GM03348 (cell line): ENCODE results near the gene FAM110D.

Source experiments
- DNase-seq: peaks from one replicate; pipeline ENCODE4 v3.0.0; 2012; ENCODE audit warnings: low spot score

FAM110D gene

DNA sequence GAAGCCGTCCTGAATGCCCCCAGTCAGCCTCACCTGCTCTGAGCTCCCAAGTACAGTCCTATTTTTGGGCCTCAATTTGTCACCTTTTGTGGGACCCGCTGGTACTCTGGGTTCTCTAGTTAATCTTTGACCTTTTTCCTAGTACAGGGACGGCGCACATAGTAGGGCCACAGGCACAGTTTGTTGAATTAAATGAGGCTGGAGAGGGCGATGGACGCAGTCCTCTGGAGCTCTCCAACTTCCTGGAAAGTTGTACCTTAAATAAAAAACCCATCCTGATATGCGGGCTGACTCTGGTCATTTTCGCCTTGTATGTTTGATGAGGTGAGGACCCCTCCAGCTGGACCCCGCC is 4.8 kb downstream of the FAM110D start:
- no peak for DNase-seq

DNA sequence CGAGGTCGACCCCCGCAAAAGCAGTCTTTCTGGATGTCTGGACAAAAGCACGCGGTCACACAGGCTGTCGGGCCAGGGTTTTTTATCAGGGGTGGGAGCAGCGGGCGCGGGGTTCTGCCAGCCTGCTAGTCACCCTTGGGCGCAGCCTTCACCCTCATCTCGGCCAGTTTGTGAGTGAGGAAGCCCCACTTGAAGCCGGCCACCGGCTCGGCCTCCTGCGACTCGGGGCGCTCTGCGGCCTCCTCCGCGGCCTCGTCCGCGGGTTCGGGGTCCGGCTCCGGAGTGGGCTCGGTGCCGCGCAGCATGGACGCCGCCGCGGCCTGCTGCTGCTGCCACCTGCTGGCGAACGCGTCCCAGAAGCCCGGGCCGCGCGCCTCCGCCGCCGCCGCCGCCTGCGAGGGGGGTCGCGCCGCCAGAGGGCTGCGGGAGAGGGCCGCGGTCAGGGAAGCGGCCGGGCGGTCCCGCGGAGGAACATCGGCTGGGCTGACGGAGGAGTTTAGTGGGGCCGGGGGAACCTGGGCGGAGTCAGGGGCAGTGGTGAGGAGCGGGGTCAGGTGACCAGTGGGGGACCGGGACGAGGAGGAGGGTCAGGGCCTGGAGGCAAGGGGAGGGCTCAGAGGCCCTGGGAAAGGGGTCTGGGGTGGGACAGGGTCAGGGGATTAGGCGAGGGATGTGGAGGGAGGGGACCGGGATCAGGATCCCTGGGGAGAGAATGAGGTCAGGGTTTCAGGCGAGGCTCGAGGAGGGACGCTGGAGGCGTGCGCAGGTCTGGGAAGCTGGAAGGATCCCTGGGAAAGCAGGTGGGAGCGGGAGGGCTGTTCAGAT is 5.4 kb downstream of the FAM110D start:
- DNase-seq, result peak; percentile 88

DNA sequence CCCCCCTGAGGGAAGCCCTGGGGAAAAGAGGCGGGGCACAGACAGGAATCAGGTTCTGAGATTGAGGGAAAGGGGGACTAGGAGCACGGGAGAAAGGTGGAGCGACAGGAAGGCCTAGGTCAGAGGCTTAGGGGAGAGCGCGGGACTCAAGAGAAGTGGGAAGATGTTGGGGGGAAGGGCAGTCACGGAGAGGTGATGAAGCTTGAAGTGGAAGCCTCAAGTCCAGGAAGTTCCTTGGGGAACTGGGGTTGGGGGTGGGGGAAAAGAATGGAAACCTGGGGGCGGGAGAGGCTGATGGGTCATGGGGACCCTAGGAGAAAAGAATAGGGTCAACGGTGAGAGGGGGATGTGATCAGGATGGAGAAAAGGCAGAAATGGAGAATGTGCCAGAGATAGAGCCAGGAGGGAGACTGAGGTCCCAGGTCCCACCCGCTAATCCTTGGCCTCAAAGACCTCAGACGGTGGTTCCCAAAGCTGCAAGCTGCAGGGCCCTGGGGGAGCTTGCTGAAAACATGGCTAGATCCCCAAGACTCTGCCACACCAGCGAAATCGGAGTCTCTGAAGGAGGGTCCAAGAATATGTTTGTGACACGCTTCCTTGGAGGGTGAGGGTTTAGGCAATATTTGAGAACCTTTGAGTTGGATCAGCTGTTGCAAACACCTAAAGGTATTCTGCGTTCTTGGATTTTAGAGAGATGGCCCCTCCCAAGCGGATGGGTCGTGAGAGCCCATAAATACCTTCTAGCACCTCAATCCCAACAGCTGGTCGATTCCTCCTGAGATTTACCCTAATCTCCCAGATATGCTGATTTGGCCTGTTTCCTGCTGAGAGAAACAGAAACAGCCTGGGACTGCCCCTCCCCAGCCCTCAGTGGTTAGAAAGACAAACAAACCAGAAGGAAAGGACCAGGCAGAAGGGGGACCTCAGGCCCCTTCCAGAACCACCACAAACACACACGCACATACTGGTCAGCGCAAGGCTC is 6.3 kb downstream of the FAM110D start:
- DNase-seq, result no peak

DNA sequence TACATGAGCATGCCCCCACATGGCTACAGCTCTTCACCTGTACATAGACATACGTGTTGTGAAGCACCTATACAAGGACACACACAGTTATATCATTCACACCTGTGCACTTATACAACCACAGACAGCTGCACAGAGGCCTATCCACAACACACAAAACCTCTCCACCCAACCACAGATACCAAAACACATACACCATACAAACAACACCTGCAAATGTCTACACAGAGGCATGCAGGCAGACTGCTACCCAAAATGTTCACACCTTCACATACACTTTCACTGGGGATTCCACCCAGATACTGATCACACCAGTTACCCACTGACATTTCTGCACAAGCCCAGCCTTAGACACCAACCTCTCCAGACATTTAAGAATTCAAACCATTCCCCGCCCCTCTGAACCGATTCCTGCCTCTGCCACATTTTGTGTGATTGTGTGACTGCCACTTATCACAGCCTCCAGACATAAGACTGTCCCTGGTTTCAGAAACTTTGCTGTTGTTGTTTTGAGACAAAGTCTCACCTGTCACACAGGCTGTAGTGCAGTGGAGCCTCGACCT is 7.9 kb downstream of the FAM110D start:
- no peak for DNase-seq

DNA sequence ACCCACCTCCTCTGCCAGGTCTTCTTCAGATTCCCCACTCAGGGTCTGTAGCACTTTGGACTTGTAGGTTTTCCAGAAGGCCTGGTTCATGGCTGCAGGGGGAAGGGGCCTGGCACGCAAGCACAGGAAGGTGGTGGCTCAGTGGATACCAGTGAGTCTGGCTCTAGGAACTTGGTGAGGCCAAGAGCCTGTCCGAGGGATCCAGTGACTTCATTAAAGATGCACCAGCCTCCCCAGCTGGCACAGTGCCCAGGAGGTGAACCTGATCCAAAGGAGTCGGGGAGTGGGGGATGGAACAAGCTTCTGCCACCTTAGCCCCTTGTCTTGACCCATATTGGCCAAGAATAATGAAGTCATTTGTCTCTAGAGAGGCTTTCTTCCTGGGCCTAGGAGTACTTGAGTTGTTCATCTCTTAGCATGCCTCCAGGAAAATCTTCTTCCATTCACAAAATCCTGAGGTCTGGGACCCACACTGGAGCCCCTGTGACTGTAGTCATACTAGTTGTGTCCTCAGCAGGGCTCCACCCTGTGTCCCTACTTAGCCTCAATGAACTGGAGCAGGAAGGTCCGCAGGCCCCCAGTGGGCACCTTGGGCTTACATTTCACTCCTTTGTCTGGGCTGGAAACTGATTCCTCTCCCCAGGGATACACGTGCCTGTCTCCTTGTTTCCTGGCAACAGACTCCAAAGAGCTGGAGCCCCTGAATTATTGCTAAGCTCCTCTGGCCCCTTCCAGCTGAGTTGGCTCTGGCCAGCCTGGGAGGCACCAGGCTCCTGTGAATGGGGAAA is 9.7 kb downstream of the FAM110D start, which contains the start of gene C1orf232:
C1orf232 (minus strand) TSS at position 554 of the 788 bp plus-strand sequence; CDS start at position 90, 464 bp downstream.
- no peak for DNase-seq

DNA sequence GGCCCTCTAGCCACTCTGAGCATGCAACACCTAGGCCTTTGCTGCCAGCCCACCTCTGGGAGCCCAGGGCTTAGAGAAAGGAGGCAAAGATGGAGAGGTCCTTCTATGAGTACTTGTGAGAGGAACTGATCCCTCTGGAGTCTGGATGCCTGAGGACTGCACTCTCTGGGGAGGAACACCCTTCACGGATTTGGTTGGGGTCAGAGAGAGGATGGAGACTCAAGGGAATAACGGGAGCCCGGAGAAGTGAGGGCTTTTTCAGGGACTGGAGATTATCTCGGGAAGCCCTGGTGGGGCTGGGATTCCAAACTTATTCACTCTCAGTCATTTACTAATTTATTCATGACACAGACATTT is 10.3 kb downstream of the FAM110D start:
- no peak for DNase-seq

DNA sequence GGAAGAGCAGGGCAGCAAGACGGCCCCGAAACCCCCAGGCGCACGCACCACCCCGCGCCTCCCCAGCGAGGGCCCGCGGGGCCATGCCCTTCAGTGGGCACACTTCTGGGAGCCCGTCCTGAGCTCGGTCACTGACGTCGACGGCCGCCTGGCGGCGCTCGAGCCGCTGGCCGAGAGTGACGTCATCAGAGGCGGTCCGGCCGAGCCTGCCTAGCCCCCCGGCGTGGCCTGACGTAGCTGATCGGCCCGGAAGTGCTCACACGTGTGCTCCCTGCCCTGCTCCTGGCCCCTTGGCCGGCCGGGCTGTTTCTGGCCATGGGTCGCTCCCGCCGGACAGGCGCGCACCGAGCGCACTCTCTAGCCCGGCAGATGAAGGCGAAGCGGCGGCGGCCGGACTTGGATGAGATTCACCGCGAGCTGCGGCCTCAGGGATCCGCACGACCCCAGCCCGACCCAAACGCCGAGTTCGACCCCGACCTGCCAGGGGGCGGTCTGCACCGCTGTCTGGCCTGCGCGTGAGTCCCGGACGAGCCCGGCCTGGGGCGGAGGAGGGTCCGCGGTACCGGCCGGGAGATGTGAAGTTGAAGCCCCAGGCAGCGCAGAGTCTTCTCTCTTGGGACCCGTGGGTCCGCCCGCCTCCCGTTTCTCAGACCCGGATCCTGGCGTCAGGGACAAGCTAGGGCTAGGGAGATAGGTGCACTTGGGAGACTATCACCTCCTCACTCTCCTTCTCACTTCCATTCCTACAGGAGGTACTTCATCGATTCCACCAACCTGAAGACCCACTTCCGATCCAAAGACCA is 11.0 kb downstream of the FAM110D start, which contains the start of gene ZNF593:
ZNF593 (plus strand) TSS at position 240 of the 803 bp plus-strand sequence; CDS start at position 316, 76 bp downstream.
- peak; percentile 99 for DNase-seq

DNA sequence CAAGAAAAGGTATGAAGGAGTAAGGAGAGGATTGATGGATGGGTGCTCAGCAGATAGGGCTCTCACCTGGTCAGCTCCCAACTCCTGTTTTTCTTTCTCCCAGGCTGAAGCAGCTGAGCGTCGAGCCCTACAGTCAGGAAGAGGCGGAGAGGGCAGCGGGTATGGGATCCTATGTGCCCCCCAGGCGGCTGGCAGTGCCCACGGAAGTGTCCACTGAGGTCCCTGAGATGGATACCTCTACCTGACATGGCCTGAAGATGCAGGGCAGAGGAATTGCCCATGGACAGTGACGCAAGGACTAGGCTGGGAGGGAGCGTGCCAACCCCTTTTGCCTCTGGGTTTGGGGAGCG is 11.6 kb downstream of the FAM110D start:
- no peak for DNase-seq

DNA sequence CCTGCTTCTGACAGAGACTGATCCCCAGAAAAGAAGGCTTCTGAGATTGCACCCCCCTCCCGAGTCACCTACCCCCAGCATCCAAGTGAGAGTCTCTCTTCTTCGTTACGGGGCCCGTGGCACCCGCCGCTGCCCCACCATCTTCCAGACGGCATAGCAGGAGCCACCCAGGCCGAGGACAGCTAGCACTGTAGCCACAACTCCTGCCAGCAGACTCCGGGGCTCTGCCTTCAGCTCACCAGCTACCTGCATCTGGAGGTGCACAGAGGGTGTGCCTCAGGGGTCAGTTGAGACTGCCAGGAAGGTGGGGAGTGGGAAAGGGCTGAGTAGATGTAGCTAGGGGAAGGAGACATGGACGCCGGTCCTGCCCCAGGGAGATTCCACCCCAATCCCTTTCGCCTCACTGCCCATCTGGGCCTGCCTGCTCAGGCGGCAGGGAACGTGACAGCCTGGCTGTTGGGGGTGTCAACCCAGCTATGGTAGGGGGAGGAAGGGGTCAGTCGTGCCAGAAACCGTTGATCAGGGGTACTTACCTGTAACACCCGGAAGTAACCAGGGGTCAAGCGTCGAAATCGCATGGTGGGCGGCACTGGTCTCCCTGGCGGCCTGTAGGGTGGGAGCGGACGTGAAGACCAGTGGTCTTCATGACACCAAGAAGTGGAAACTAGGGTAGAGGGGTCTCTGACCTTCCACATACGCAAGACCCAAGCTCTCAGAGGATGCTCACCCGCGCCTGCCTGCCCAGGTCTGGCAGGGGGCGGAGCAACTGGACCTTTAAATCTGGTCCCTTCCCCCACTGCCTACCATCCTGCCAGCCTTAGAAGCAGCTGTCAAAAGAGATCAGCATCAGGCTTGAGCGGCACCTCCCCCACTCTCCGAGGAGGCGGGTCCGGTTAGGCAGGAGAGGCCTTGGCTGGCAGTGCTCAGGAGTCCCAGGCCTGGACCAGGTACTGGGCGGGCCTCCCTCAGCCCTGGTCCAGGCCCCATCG is 12.5 kb downstream of the FAM110D start, which contains the start of gene ZNF593OS:
ZNF593OS (minus strand) TSS at position 749 of the 989 bp plus-strand sequence; CDS start at position 578, 171 bp downstream.
- no peak for DNase-seq

DNA sequence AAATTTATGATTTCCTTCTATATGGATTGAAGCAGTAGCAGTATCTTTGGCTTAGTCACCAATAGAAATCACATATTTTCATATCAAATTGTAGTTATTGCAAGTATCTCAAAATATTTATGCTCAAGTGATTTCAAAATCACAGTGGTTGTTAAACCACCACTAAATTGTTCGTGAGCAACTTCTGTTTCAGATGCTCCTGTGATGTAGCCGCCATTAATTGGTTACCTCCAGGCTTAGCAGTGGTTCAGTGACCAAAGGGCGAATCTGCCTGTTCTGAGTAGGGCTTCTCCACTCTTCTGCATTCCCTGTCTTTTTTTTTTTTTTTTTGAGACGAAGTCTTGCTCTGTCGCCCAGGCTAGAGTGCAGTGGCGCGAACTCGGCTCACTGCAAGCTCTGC is 16.5 kb downstream of the FAM110D start:
- DNase-seq, result no peak

DNA sequence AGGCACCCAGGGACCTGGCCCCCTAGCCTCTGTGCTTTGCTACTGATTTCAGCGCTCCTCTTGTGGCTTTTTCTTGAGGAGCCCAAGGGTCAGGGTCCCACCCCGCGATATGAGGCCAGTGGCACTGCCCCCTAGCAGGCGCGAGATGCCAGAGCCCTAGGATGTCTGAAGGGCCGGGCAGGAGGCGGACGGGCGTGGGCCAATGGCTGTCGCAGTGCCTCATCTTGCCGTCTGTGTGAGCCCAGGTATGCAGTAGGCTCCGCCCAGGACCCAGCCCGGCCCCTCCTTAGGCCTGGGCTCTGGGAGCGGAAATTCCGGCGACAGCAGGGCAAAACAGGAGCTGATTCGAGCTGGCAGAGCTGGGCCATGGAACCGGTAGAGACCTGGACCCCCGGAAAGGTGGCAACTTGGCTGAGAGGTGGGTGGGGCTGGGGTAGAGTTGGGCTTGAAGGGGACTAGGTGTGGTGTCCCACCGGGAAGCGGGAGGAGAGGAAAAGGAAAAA is 18.4 kb downstream of the FAM110D start, which contains the start of gene CNKSR1:
CNKSR1 (plus strand) TSS at position 310 of the 503 bp plus-strand sequence; CDS start at position 367, 57 bp downstream.
- no peak for DNase-seq

DNA sequence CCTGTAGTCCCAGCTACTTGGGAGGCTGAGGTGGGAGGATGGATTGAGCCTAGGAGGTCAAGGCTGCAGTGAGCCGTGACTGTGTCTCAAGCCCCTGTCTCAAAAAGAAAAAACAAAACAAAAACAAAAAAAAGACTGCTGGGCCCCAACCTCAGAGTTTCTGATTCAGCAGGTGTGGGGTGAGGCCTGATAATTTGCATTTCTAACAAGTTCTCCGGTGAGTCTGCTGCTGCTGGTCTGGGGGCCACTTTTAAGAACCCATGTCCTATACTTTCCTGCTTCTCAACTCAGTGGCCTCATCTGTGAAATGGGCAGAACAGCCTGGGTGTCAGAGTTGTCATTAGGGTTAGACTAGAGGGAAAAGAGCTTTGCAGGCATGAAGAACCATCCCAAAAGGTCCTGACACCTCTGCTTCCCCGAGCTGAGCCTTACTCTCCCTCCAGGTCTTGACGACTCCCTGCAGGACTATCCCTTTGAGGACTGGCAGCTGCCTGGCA is 21.2 kb downstream of the FAM110D start:
- DNase-seq, result no peak

DNA sequence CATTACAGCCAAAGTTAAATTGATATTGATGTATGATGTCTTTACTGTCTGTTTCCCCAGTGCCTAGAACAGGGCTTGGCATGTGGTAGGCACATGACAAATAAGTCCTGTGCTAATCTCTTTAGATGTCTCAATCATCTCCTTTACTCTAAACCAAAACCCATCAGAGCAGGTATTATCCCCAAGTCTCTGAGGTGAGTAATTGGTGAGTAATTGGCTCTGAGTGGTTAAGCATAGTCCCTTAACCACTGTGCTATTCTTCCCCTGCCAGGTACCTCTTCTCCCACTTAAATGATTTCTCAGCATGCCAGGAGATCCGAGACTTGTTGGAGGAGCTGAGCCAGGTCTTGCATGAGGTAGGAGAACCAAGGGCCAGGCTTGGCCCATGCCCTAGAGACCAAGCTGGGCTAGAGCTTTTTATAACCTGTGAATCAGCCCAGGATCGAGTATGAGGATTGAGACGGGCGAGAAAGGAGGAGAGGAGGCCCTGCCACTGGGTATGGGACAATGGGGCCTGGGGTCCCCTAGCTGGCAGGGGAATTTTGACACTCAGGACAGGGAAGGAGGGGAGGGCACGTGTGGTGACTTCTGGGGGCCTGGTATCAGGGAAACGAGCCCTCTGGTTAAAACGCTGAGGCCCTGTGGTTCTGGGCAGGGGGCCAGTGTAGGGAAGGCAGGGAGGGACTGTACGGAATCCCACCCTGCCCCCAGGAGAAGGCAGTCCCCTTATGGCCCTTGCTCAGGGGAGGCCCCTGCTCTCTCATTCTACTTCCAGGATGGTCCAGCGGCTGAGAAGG is 22.9 kb downstream of the FAM110D start:
- DNase-seq, result no peak

DNA sequence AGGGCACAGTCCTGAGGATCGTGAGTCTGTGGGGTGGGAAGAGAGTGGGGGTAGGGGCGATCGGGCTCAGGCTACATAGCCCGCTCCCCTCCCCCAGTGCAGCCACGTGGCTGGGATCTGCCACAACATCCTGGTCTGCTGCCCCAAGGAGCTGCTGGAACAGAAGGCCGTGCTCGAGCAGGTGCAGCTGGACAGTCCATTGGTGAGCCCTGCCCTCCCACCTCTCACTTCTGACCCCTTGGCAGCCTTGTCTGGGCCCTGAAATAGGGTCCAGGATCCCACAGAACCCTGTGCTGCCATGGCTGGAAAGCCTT is 23.5 kb downstream of the FAM110D start:
- DNase-seq, result no peak

DNA sequence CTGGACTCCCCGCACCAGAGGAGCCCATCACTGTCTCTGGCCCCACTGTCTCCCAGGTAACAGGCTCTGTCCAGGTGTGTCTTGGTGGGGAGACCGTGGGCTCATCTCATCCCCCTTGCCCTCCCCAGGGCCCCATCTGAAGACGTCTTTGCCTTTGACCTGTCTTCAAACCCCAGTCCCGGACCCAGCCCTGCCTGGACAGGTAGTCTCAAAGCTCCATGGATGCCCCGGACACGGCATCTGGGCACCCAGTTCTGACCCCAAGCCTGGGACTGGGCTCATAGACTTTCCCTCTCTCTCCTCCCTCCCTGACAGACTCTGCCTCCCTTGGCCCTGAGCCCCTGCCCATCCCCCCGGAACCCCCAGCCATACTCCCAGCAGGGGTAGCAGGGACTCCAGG is 25.2 kb downstream of the FAM110D start:
- DNase-seq, result no peak

DNA sequence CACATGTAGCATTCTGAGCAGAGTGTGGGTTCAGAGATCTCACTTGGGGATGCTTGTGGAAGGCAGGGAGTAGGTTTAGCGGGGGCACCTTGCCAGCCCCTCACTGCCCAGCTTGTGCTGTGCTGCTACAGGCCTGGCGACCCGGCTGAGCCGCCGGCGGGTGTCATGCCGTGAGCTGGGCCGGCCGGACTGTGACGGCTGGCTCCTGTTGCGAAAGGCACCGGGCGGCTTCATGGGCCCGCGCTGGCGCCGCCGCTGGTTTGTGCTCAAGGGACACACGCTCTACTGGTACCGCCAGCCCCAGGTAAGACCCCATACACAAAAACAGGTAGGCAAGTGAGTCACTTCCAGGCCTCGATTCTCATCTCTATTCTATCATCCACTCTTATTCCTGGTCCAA is 26.0 kb downstream of the FAM110D start:
- DNase-seq, result no peak

DNA sequence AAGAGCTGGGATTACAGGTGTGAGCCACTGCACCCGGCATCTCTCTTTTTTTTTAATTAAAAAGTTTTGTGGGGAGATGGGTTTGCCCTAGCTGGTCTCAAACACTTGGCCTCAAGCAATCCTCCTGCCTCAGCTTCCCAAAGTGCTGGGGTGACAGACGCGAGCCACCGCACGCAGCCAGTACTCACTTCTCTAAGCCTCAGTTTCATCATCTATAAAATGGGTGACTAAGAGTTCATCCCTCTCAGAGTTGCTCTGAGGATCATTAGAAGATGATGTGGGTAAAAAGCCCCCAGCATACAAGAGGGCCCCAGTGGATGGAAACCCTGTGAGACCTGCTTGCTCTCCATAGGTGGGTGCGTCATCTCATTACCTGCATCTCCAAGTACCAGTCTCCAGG is 29.0 kb downstream of the FAM110D start:
- DNase-seq, result no peak

DNA sequence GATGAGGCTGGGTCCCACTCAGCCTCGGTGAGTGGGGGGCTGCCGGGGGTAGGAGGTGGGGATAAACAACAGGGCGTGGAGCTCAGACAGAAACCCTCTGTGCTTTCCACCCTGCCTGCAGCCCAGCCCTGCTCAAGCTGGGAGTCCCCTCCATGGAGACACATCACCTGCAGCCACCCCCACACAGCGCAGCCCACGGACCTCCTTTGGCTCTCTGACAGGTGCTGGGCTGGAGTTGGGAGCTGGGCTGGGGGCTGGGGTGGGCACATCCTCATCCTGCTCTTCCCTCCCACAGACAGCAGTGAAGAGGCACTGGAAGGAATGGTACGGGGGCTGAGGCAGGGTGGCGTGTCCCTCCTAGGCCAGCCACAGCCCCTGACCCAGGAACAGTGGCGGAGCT is 29.6 kb downstream of the FAM110D start:
- no peak for DNase-seq
